ENCODE data around the gene PARD3B.

The PARD3B gene

DNA sequence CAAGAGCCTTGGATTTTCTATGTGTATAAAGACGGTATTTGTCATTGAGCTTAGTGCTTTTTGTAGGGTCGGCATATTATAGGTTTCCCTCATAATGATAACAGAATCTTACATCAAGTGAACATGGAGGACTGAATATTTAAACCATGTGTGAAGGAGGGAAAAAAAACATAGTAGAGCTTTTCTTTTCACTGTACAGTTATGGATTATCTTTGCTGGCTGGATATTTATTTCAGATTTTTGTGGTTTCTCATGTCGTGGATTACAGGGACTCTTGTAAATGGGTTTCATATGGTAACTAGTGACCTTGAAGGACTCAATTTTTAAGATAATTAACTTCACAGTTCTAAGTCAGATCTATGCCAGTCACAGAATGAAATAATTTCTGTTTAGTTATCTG, 806.8 kb downstream of the PARD3B start:
- Mint-ChIP-seq H3K9me3 (no peaks in the 10 kb centered on the region), H3K27me3 (no peaks in the 10 kb centered on the region), H3K27ac (no peak overlapping the region), H3K4me1 (ENCODE audit: low read depth) (no peaks in the 10 kb centered on the region), H3K4me3 (no peak overlapping the region), H3K36me3 (ENCODE audit: low read depth) (no peaks in the 10 kb centered on the region)
- intact Hi-C loops (cut with micrococcal nuclease): no loop called here

GRCh38 chr2:205352593-205352992, 807.3 kb downstream of the PARD3B start:
- Mint-ChIP-seq H3K9me3 (no peaks in the 10 kb centered on the region), H3K4me1 (ENCODE audit: low read depth) (no peaks in the 10 kb centered on the region), H3K4me3 (no peak overlapping the region), H3K27me3 (no peaks in the 10 kb centered on the region), H3K27ac (no peak overlapping the region), H3K36me3 (ENCODE audit: low read depth) (no peaks in the 10 kb centered on the region)
- intact Hi-C loops (cut with micrococcal nuclease): no loop called here

DNA sequence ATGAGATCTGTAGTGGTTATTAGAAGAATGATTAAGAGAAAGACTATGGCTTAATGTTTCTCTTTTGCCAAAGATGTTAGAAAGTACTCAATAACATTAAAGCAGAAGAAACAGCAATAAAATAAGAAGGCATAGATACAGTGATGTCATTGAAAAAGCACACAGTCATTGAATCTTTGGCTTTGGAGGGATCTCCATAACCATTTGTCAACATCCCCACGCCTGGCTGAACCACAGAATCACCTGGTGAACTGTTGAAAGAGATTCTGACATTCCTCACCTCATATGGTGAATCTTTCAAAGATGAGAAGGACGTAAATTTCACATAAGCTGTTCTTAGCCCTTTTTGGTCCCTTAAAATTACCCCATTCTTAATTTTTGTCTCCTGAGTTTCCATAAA, 812.5 kb downstream of the PARD3B start:
- intact Hi-C loops (cut with micrococcal nuclease): no loop called here
- Mint-ChIP-seq H3K36me3 (ENCODE audit: low read depth) (no peaks in the 10 kb centered on the region), H3K9me3 (no peaks in the 10 kb centered on the region), H3K27me3 (no peaks in the 10 kb centered on the region), H3K4me1 (ENCODE audit: low read depth) (no peaks in the 10 kb centered on the region), H3K27ac (no peak overlapping the region), H3K4me3 (no peak overlapping the region)

GRCh38 chr2:205358351-205358815, 813.1 kb downstream of the PARD3B start:
- intact Hi-C loops (cut with micrococcal nuclease): no loop called here
- Mint-ChIP-seq H3K4me1 (ENCODE audit: low read depth) (no peaks in the 10 kb centered on the region), H3K9me3 (no peaks in the 10 kb centered on the region), H3K27ac (no peak overlapping the region), H3K4me3 (no peak overlapping the region), H3K36me3 (ENCODE audit: low read depth) (no peaks in the 10 kb centered on the region), H3K27me3 (no peaks in the 10 kb centered on the region)

DNA sequence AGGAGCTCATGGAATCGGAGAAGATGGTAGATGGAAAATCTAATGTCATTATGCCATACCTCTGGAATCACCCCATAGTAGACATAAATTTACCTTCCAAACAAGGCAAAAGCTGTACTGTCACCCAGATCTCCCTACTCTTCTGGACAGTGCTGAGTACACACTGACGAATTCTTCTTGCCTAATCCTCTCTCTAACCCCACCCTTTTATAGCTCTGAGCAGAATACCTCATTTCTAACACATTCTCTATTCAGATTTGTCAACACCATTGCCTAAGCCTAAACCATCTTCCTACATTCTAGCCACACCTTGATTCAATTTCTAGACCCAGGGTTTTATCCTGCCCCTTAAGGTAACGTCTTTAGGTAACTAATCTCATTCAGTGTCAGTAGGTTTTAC, 816.0 kb downstream of the PARD3B start:
- Mint-ChIP-seq H3K27ac (no peak overlapping the region), H3K4me1 (ENCODE audit: low read depth) (no peaks in the 10 kb centered on the region), H3K9me3 (no peaks in the 10 kb centered on the region), H3K36me3 (ENCODE audit: low read depth) (no peaks in the 10 kb centered on the region), H3K27me3 (no peaks in the 10 kb centered on the region), H3K4me3 (no peak overlapping the region)
- intact Hi-C loops (cut with micrococcal nuclease): no loop called here

- Mint-ChIP-seq H3K27ac (no peak overlapping the region), H3K36me3 (ENCODE audit: low read depth) (no peaks in the 10 kb centered on the region), H3K4me1 (ENCODE audit: low read depth) (no peaks in the 10 kb centered on the region), H3K4me3 (no peak overlapping the region), H3K27me3 (no peaks in the 10 kb centered on the region), H3K9me3 (no peaks in the 10 kb centered on the region)
- intact Hi-C loops (cut with micrococcal nuclease): no loop called here
These were observed 816.7 kb downstream of the PARD3B start for GRCh38 chr2:205361970-205362369.

DNA sequence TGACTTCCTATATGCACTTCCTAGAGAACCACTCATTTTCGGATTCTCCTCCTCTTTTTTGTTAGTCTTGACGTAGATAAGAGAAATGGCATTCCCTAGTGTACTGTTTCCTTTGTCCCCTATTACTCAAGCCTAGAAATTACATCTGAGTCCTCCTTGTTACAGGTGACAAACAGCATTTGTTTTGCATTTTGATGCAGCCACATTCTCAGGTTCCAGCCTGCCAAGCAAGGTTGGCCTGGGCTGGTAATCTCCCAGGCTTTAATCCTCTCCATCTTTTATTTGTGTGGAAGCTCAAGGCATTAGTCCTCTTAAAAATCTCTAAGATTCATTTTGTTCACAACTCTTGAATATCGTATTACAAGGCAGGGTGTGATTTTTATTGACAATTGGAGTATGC, 819.0 kb downstream of the PARD3B start:
- no peaks in the 10 kb centered on the region for H3K27me3 Mint-ChIP-seq
- H3K27ac Mint-ChIP-seq: no peak overlapping the region
- H3K36me3 Mint-ChIP-seq (ENCODE audit: low read depth): no peaks in the 10 kb centered on the region

DNA sequence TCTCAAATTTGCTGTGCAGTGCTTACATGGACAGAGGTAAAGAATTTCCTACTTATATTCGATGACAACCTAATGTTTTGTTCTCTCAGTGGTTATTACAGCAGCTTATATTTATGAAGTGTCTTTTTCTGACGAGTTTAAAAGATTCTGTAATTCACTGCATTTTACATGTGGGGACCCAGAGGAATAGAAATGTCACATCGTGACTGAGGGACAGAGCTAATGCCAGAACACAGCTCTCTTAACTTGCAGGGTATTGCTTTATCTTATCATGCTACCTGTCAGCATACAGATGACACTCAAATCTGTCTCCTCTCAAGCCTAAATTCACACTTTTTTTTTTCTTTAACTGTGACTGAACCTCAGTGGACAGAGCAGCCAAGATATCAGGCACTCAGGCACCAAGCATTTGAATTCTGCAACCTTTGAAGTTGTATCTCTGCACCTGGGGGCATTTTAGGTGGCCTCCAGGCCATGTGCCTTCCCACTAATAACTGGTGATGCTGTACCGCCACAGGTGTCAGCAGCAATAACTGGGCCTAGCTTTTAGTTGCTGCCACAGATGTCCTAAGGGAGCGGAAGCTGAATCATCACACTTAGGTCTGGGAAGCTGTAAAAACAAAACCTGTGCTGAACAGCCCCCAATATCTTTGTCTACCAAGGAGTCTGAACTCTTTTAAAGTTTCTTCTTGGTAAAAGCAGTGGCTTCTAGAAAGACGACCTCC, 821.2 kb downstream of the PARD3B start:
- intact Hi-C loops (cut with micrococcal nuclease): no loop called here
- Mint-ChIP-seq H3K4me3 (no peak overlapping the region), H3K36me3 (ENCODE audit: low read depth) (no peaks in the 10 kb centered on the region), H3K9me3 (no peaks in the 10 kb centered on the region), H3K27me3 (no peaks in the 10 kb centered on the region), H3K27ac (no peak overlapping the region), H3K4me1 (ENCODE audit: low read depth) (no peaks in the 10 kb centered on the region)

More for the DNA sequence above, 819.0 kb downstream of the PARD3B start:
- no peaks in the 10 kb centered on the region for H3K4me1 Mint-ChIP-seq (ENCODE audit: low read depth)
- no peak overlapping the region for H3K4me3 Mint-ChIP-seq
- H3K9me3 Mint-ChIP-seq: no peaks in the 10 kb centered on the region
- intact Hi-C loops (cut with micrococcal nuclease): no loop called here

DNA sequence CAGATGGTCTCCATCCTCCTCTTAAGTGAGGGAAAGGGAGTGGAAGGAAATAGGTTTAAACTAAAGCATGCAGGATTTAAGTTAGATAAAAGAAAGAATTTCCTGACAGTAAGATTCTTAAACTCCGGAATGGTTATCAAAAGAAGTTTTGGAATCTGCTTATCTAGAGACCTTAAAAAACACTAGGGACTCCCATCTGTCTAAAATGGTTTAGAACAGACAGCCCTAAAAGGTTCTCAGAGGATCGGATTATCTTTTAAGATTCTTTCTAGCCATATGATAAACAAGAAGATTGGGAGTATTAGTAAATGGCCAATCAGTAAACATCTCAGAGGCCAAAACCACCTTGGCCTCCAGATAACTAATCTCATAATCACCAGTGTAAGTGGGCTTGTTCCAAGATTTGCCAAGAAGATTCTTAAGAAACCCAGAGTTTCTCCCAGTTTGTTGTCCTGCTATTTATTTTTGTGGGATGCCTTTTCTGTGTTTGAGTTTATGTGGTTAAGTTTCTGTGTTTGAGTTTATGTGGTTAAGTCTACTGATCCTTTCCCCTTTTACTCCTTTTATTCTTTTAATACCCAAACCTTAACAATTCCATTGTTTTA, 822.2 kb downstream of the PARD3B start:
- H3K36me3 Mint-ChIP-seq (ENCODE audit: low read depth): no peaks in the 10 kb centered on the region
- H3K4me1 Mint-ChIP-seq (ENCODE audit: low read depth): no peaks in the 10 kb centered on the region
- H3K4me3 Mint-ChIP-seq: no peak overlapping the region
- intact Hi-C loops (cut with micrococcal nuclease): no loop called here
- H3K27ac Mint-ChIP-seq: no peak overlapping the region
- no peaks in the 10 kb centered on the region for H3K9me3 Mint-ChIP-seq
- no peaks in the 10 kb centered on the region for H3K27me3 Mint-ChIP-seq

GRCh38 chr2:205369813-205370212, 824.5 kb downstream of the PARD3B start:
- H3K36me3 Mint-ChIP-seq (ENCODE audit: low read depth): no peaks in the 10 kb centered on the region
- no peaks in the 10 kb centered on the region for H3K9me3 Mint-ChIP-seq
- H3K27me3 Mint-ChIP-seq: no peaks in the 10 kb centered on the region
- H3K4me1 Mint-ChIP-seq (ENCODE audit: low read depth): no peaks in the 10 kb centered on the region
- intact Hi-C loops (cut with micrococcal nuclease): no loop called here
- no peak overlapping the region for H3K27ac Mint-ChIP-seq
- H3K4me3 Mint-ChIP-seq: no peak overlapping the region

GRCh38 chr2:205370726-205371125, 825.5 kb downstream of the PARD3B start:
- intact Hi-C loops (cut with micrococcal nuclease): no loop called here

GRCh38 chr2:205372141-205372540, 826.9 kb downstream of the PARD3B start:
- intact Hi-C loops (cut with micrococcal nuclease): no loop called here
- Mint-ChIP-seq H3K4me3 (no peak overlapping the region), H3K9me3 (no peaks in the 10 kb centered on the region), H3K4me1 (ENCODE audit: low read depth) (no peaks in the 10 kb centered on the region), H3K27me3 (no peaks in the 10 kb centered on the region), H3K36me3 (ENCODE audit: low read depth) (no peaks in the 10 kb centered on the region), H3K27ac (no peak overlapping the region)

More at GRCh38 chr2:205370726-205371125, 825.5 kb downstream of the PARD3B start:
- Mint-ChIP-seq H3K4me1 (ENCODE audit: low read depth) (no peaks in the 10 kb centered on the region), H3K36me3 (ENCODE audit: low read depth) (no peaks in the 10 kb centered on the region), H3K27ac (no peak overlapping the region), H3K4me3 (no peak overlapping the region), H3K27me3 (no peaks in the 10 kb centered on the region), H3K9me3 (no peaks in the 10 kb centered on the region)

- Mint-ChIP-seq H3K27me3 (no peaks in the 10 kb centered on the region), H3K27ac (no peak overlapping the region), H3K4me1 (ENCODE audit: low read depth) (no peaks in the 10 kb centered on the region), H3K4me3 (no peak overlapping the region), H3K9me3 (no peaks in the 10 kb centered on the region), H3K36me3 (ENCODE audit: low read depth) (no peaks in the 10 kb centered on the region)
- intact Hi-C loops (cut with micrococcal nuclease): no loop called here
These were observed 830.5 kb downstream of the PARD3B start for GRCh38 chr2:205375461-205376448.

DNA sequence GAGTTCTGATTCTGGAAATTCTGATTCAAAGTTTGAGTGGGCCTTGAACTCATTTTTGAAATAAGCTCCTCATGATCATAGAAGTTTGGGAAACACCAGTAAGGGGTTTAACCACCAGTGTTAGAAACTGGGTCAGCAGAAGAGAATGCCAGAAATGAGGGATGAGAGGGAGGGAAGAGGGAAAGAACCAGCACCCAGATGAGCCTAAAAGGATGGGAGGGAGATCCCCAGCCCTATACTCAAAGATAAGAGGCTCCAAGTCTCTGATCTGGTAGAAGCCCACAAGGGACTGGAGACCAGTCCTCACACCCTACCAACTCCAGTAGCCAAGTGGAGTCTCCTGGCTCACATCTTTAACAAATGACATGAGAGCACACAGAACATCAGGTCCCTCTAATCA, 832.0 kb downstream of the PARD3B start:
- no peaks in the 10 kb centered on the region for H3K9me3 Mint-ChIP-seq
- no peak overlapping the region for H3K4me3 Mint-ChIP-seq
- no peaks in the 10 kb centered on the region for H3K4me1 Mint-ChIP-seq (ENCODE audit: low read depth)
- H3K36me3 Mint-ChIP-seq (ENCODE audit: low read depth): no peaks in the 10 kb centered on the region
- H3K27ac Mint-ChIP-seq: no peak overlapping the region
- no peaks in the 10 kb centered on the region for H3K27me3 Mint-ChIP-seq
- intact Hi-C loops (cut with micrococcal nuclease): no loop called here
